Natural killer cell treated with Interleukin-12 subunit alpha and Interleukin-12 subunit beta and Interleukin-15 and Interleukin-18, amount 100 ng/mL, for 72 hours (primary cell): ENCODE data around the gene DUSP6. TPM values are rescaled to one million over a fixed set of nuclear protein-coding genes. Genes with fewer than 3 reads are reported as not detected.

ENCODE experiments used
- ATAC-seq, 2 donors: fragments of 150-1000 bp; cut with Tn5 transposase in 1 of 2; sonication (Bioruptor Pico), chemical (Tn5 transposase) in 1 of 2; 2 replicates each; pipeline ENCODE4 v1.10.0; 2021
- DNase-seq: peaks from one replicate; pipeline ENCODE4 v3.0.0; 2022; ENCODE audit warnings: low spot score
- H3K27ac Mint-ChIP-seq, 2 donors: 1 replicate in 1 of 2; 2 replicates in 1 of 2; pipeline ENCODE4 v1.8.0; 2022; ENCODE audit warnings: mixed read lengths in 2 of 2, mild to moderate bottlenecking in 1 of 2, moderate library complexity in 1 of 2
- H3K27me3 Mint-ChIP-seq, 2 donors: 1 replicate in 1 of 2; 2 replicates in 1 of 2; pipeline ENCODE4 v1.8.0; 2022; ENCODE audit warnings: mixed read lengths in 2 of 2
- H3K36me3 Mint-ChIP-seq: one replicate; pipeline ENCODE4 v1.8.0; 2022; ENCODE audit warnings: mixed read lengths
- H3K4me1 Mint-ChIP-seq, 2 donors: 1 replicate in 1 of 2; 2 replicates in 1 of 2; pipeline ENCODE4 v1.8.0; 2022; ENCODE audit warnings: low read depth in 2 of 2, mixed read lengths in 2 of 2, mild to moderate bottlenecking in 1 of 2
- H3K4me3 Mint-ChIP-seq: one replicate; pipeline ENCODE4 v1.8.0; 2022; ENCODE audit warnings: mixed read lengths
- H3K9me3 Mint-ChIP-seq: 2 replicates; pipeline ENCODE4 v1.8.0; 2022; ENCODE audit warnings: mixed read lengths
- total RNA-seq, 2 donors: library from RNA; stranded (reverse); gene quantifications; one replicate each; pipeline ENCODE4 v1.2.3, GENCODE V29; 2022

The DUSP6 gene
- total RNA-seq, 2 donors from 2014 or later, result 49.4 to 65.9 TPM

DNA sequence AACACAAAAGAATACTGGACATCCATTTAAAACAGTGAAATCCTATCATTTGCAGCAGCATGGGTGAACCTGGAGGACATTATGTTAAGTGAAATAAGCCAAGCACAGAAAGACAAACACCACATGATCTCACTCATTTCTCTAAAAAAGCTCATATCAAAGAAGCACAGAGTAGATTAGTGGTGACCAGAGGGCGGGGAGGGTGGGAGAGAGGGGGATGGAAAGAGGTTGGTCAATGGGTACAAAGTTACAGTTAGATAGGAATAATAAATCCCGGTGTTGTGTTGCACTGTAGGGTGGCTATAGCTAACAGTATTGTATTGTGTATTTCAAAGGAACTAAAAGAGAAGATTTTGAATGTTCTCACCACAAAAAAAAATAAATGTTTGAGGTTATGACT lies 52.4 kb downstream of the DUSP6 start:
- Mint-ChIP-seq H3K36me3 (peaks cover 3% of the 10 kb centered on the region), H3K9me3 (no peaks in the 10 kb centered on the region), H3K4me1 (peaks cover 0 to 3% of the 10 kb centered on the region in 2 donors), H3K27ac (no peak overlapping the region), H3K4me3 (no peak overlapping the region), H3K27me3 (peaks cover 3 to 5% of the 10 kb centered on the region in 2 donors)
- DNase-seq, result no peak
- no peak for ATAC-seq

DNA sequence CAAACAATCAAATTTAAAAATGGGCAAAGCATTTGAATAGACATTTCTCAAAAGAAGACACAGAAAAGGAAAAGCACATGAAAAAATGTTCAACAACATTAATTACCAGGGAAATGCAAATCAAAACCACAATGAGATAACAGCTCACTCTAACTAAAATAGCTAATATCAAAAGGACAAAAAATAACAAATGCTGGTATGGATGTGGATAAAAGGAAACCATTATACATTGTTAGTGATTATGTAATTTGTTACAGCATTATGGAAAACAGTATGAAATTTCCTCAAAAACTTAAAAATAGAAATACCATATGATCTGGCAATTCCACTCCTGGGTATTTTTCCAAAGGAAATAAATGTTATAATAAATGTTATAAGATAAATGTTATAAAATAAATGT lies 52.9 kb downstream of the DUSP6 start:
- H3K9me3 Mint-ChIP-seq, result no peaks in the 10 kb centered on the region
- H3K27ac Mint-ChIP-seq, result no peak overlapping the region
- peaks cover 6% of the 10 kb centered on the region for H3K36me3 Mint-ChIP-seq
- peaks cover 0 to 3% of the 10 kb centered on the region in 2 donors for H3K4me1 Mint-ChIP-seq
- H3K4me3 Mint-ChIP-seq, result no peak overlapping the region
- DNase-seq, result no peak
- no peak for ATAC-seq
- peaks cover 5% of the 10 kb centered on the region in 2 donors for H3K27me3 Mint-ChIP-seq

Other genes starting within 250 kb of the DUSP6 start
- gene GALNT4, start 172.3 kb upstream of the DUSP6 start, total RNA-seq, result 10 to 100 TPM; 34.9 TPM
- gene POC1B, start 173.5 kb upstream of the DUSP6 start, total RNA-seq, result 10 to 100 TPM; 61.3 to 76.3 TPM